Activated T-helper 2 cell treated with anti-CD3 and anti-CD28 coated beads, Interferon-gamma antibody, Interleukin-2, Interleukin-4, amounts not matched to agents 10 μg/mL and 5 μg/mL and 100 μg/mL, durations not matched to agents 14 hours and 24 hours and 36 hours (primary cell): Measurements from ENCODE around the gene CLCN7. TPM values are rescaled to one million over a fixed set of nuclear protein-coding genes. Genes with fewer than 3 reads are reported as not detected.
"Not testable (repeated sequence)": the region's sequence is repeated elsewhere in the genome, so short reads cannot be mapped to it uniquely, and the experiment has no call there.

Experiments
- DNase-seq: peaks from one replicate; pipeline ENCODE4 v3.0.0; 2021; ENCODE audit warnings: low spot score
- H3K27ac Mint-ChIP-seq: one replicate; pipeline ENCODE4 v1.8.0; 2021; ENCODE audit warnings: mixed read lengths
- H3K27me3 Mint-ChIP-seq: one replicate; pipeline ENCODE4 v1.8.0; 2021; ENCODE audit warnings: low read depth, mixed read lengths
- H3K36me3 Mint-ChIP-seq: one replicate; pipeline ENCODE4 v1.8.0; 2021; ENCODE audit warnings: low read depth, mixed read lengths
- H3K4me1 Mint-ChIP-seq: one replicate; pipeline ENCODE4 v1.8.0; 2021; ENCODE audit warnings: low read depth, mixed read lengths
- H3K4me3 Mint-ChIP-seq: one replicate; pipeline ENCODE4 v1.8.0; 2021; ENCODE audit warnings: low read depth, mild to moderate bottlenecking, moderate library complexity, mixed read lengths
- H3K9me3 Mint-ChIP-seq: one replicate; pipeline ENCODE4 v1.8.0; 2021; ENCODE audit warnings: mixed read lengths
- intact Hi-C: fragments of 100-400 bp; cut with micrococcal nuclease; formaldehyde crosslinking; loops from one replicate; pipeline ENCODE4 v1.15.1; 2023
- total RNA-seq: library from RNA; stranded (reverse); gene quantifications from 2 replicates; pipeline ENCODE4 v1.2.3, GENCODE V29; 2022

CLCN7 gene
- total RNA-seq, 1 donor from 2014 or later: 54.3 TPM

GRCh38 chr16:1448536-1449116 lies 26.2 kb downstream of the CLCN7 start:
- no peak overlapping the region for H3K4me3 Mint-ChIP-seq
- H3K36me3 Mint-ChIP-seq: peaks cover 6% of the 10 kb centered on the region
- H3K27ac Mint-ChIP-seq: no peak overlapping the region
- intact Hi-C loops: no loop called here
- H3K4me1 Mint-ChIP-seq: no peaks in the 10 kb centered on the region
- no peak for DNase-seq
- no peaks in the 10 kb centered on the region for H3K27me3 Mint-ChIP-seq
- no peaks in the 10 kb centered on the region for H3K9me3 Mint-ChIP-seq

- intact Hi-C loops: no loop called here
- Mint-ChIP-seq H3K27me3 (no peaks in the 10 kb centered on the region), H3K36me3 (peaks cover 6% of the 10 kb centered on the region), H3K9me3 (no peaks in the 10 kb centered on the region), H3K27ac (no peak overlapping the region), H3K4me1 (no peaks in the 10 kb centered on the region), H3K4me3 (no peak overlapping the region)
- no peak for DNase-seq
These were observed 26.9 kb downstream of the CLCN7 start for GRCh38 chr16:1447965-1448364.

- Mint-ChIP-seq H3K4me3 (no peak overlapping the region), H3K4me1 (no peaks in the 10 kb centered on the region), H3K36me3 (peaks cover 2% of the 10 kb centered on the region), H3K9me3 (no peaks in the 10 kb centered on the region), H3K27ac (no peak overlapping the region), H3K27me3 (no peaks in the 10 kb centered on the region)
- intact Hi-C loops: no loop called here
- DNase-seq: no peak
These were observed 28.3 kb downstream of the CLCN7 start for GRCh38 chr16:1446296-1447080.

GRCh38 chr16:1445518-1446203 lies 29.2 kb downstream of the CLCN7 start:
- DNase-seq: no peak
- no peaks in the 10 kb centered on the region for H3K4me1 Mint-ChIP-seq
- no peaks in the 10 kb centered on the region for H3K9me3 Mint-ChIP-seq
- intact Hi-C loops: no loop called here
- H3K4me3 Mint-ChIP-seq: no peak overlapping the region
- H3K36me3 Mint-ChIP-seq: no peaks in the 10 kb centered on the region
- H3K27ac Mint-ChIP-seq: no peak overlapping the region
- H3K27me3 Mint-ChIP-seq: no peaks in the 10 kb centered on the region

GRCh38 chr16:1444730-1445517 lies 29.9 kb downstream of the CLCN7 start:
- H3K9me3 Mint-ChIP-seq: no peaks in the 10 kb centered on the region
- no peak for DNase-seq
- no peak overlapping the region for H3K27ac Mint-ChIP-seq
- H3K4me1 Mint-ChIP-seq: no peaks in the 10 kb centered on the region
- no peak overlapping the region for H3K4me3 Mint-ChIP-seq
- H3K27me3 Mint-ChIP-seq: no peaks in the 10 kb centered on the region
- intact Hi-C loops: no loop called here
- H3K36me3 Mint-ChIP-seq: no peaks in the 10 kb centered on the region

- Mint-ChIP-seq H3K36me3 (no peaks in the 10 kb centered on the region), H3K4me3 (no peak within 1 kb of the TSS)
These were observed 30.7 kb downstream of the CLCN7 start, which contains the start of gene CCDC154 for GRCh38 chr16:1443980-1444729. TSS of gene CCDC154 (minus strand) at chr16:1444556. CDS start at chr16:1444322, 234 bp downstream.

GRCh38 chr16:1443403-1443973 lies 31.3 kb downstream of the CLCN7 start:
- H3K27ac Mint-ChIP-seq: no peak overlapping the region
- no peak overlapping the region for H3K4me3 Mint-ChIP-seq
- no peaks in the 10 kb centered on the region for H3K27me3 Mint-ChIP-seq
- intact Hi-C loops: no loop called here
- no peaks in the 10 kb centered on the region for H3K9me3 Mint-ChIP-seq
- no peaks in the 10 kb centered on the region for H3K4me1 Mint-ChIP-seq
- DNase-seq: no peak
- H3K36me3 Mint-ChIP-seq: no peaks in the 10 kb centered on the region

More at GRCh38 chr16:1443980-1444729, 30.7 kb downstream of the CLCN7 start, which contains the start of gene CCDC154:
- Mint-ChIP-seq H3K27me3 (no peaks in the 10 kb centered on the region), H3K9me3 (no peaks in the 10 kb centered on the region), H3K27ac (no peak within 1 kb of the TSS), H3K4me1 (no peaks in the 10 kb centered on the region)
- no peak for DNase-seq
- intact Hi-C loops: no loop called here

- no peak for DNase-seq
- H3K4me1 Mint-ChIP-seq: no peaks in the 10 kb centered on the region
- H3K9me3 Mint-ChIP-seq: no peaks in the 10 kb centered on the region
- H3K4me3 Mint-ChIP-seq: no peak overlapping the region
- no peak overlapping the region for H3K27ac Mint-ChIP-seq
- H3K36me3 Mint-ChIP-seq: no peaks in the 10 kb centered on the region
- no peaks in the 10 kb centered on the region for H3K27me3 Mint-ChIP-seq
- intact Hi-C loops: no loop called here
These were observed 32.1 kb downstream of the CLCN7 start for GRCh38 chr16:1442697-1443096.

GRCh38 chr16:1441391-1441829 lies 33.4 kb downstream of the CLCN7 start:
- intact Hi-C loops: no loop called here
- no peak overlapping the region for H3K27ac Mint-ChIP-seq
- no peaks in the 10 kb centered on the region for H3K4me1 Mint-ChIP-seq
- no peaks in the 10 kb centered on the region for H3K9me3 Mint-ChIP-seq
- no peak for DNase-seq
- no peak overlapping the region for H3K4me3 Mint-ChIP-seq
- no peaks in the 10 kb centered on the region for H3K27me3 Mint-ChIP-seq
- H3K36me3 Mint-ChIP-seq: no peaks in the 10 kb centered on the region

- H3K4me1 Mint-ChIP-seq, H3K4me3 Mint-ChIP-seq, DNase-seq, H3K9me3 Mint-ChIP-seq, H3K27ac Mint-ChIP-seq, H3K36me3 Mint-ChIP-seq, H3K27me3 Mint-ChIP-seq, intact Hi-C loops: not testable (repeated sequence)
These were observed 35.1 kb downstream of the CLCN7 start for GRCh38 chr16:1439699-1440074.

- Mint-ChIP-seq H3K4me1 (no peaks in the 10 kb centered on the region), H3K9me3 (no peaks in the 10 kb centered on the region), H3K36me3 (no peaks in the 10 kb centered on the region), H3K27ac (no peak overlapping the region), H3K4me3 (no peak overlapping the region), H3K27me3 (no peaks in the 10 kb centered on the region)
- intact Hi-C loops: no loop called here
- DNase-seq: no peak
These were observed 35.6 kb downstream of the CLCN7 start for GRCh38 chr16:1439058-1439698.
